ENCODE results near the gene FBN1.
A peak's percentile ranks its signal among the peaks of the same experiment; 100 is the strongest.

FBN1 gene

DNA sequence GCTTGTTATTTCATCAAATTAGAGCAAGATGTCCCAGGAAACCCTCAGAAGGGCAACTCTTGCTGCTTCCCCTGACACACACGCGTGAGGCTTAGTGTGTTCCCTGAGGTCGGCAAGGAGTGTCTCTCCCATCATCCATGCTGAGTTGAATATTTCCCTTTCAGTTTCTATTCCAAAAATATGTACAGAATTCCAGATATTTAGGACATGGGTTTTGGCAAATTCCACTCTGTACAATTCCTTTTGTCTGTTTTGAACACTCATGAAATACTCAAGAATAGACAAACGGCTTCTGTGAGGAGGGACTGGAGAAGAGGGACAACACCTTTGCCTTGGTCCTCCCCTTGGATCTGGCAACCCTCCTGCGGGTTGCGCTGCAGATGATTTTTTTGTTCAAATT is 176.2 kb downstream of the FBN1 start:
- DNase-seq (ENCODE audit: low spot score), result no peak

DNA sequence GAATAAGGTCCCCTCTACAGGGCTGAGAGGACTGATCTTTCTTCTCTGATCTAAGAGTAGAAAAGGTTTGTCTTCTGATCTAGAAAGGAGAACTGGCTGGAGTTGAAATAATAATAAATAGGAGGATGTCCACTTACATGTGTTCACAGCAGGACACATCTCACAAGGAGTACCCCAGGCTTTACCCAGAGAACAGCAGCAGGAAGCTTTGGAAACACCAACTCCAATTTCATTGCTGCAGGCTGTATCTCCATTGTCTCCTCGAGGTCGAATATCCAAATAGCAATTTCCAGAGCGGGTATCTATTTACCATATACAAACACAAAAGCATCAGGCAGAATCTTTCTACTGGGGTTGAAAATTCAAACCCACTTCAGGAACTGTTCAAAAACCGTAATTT is 177.7 kb downstream of the FBN1 start:
- DNase-seq (ENCODE audit: low spot score), result no peak

- no peak for DNase-seq (ENCODE audit: low spot score)
These were observed 178.7 kb downstream of the FBN1 start for GRCh38 chr15:48466820-48467219.

DNA sequence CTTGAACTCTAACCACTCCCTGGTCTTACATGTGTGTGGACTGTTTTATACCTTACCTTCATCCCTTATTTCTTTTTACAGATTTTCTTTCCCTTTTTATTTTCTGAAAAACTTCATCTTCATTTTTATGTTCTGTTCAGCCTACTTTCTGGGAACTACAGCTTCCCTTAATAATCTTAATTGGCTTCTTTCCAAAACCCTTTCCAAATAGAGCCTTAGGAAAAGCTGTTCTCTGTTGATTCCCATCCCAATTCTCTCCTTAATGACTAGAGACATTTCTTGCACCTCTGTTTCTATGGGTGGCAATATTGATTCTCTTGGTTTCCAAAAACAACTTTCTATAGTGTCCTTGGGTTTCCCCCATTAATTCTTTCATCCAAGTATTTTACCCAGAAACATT is 179.4 kb downstream of the FBN1 start:
- DNase-seq (ENCODE audit: low spot score), result no peak

- no peak for DNase-seq (ENCODE audit: low spot score)
These were observed 180.1 kb downstream of the FBN1 start for GRCh38 chr15:48465410-48465809.

DNA sequence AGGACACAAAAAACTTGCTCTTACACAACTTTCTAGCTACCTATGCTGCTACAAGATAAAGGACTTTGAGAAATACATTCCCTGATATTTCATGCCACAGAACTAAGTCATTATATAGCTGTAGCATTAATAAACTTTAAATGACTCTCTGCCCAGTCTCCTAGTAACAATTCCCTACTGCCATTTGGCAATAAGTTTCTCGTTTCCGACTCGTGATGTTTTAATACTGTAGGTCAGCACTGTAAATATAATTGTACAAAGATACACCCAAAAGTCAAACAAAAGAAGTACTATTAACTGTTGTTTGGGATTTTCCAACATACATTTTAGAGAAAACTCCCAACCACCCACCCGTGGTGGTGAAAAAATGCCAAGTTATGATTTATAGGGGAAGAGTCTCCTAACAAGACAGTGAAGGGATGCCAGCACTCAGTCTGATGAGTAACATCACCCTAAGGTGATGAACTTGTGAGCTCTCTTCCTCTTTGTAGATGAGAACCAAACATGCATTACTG is 182.1 kb downstream of the FBN1 start:
- DNase-seq (ENCODE audit: low spot score), result no peak

- no peak for DNase-seq (ENCODE audit: low spot score)
These were observed 182.8 kb downstream of the FBN1 start for GRCh38 chr15:48462688-48463087.

- DNase-seq (ENCODE audit: low spot score), result no peak
These were observed 185.7 kb downstream of the FBN1 start for GRCh38 chr15:48459571-48460442.

DNA sequence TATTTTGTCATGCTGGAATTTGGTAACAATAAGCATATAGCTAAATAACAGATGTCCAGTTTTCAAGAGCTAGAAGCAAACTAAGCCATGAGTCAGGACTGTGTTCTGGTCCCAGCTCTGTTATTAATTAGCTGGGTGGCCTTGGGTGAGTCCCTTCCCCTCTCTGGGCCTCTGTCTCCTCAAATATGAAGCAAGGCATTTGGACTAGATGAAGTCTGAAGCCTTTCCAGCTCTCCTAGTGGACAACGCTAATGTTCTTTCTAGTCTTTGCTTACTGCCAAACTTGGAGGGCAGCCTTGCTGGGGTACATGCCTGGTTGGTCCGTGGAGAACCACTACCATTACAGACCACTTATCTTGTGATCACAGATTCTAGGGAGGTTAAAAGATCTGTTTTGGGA is 186.6 kb downstream of the FBN1 start:
- no peak for DNase-seq (ENCODE audit: low spot score)

GRCh38 chr15:48456134-48456533 is 189.4 kb downstream of the FBN1 start:
- DNase-seq (ENCODE audit: low spot score), result no peak

DNA sequence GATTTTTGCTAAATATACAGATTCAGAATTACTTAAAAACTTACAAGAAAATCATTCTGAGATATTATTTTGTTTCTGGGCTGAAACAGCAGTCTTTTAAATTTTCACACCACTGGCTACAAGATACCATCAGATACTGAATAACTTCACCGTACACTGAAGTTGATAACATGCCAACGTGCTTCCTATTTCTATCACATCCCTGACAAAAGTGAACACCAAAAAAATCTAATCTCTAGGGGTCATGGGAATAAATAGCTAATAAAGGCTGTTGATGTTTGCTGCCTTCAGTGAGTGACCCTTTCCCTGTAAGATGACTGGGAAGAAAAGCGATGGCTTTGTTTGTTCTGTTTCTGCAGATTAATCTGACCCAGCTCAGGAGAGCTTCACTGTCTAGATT is 193.8 kb downstream of the FBN1 start:
- DNase-seq (ENCODE audit: low spot score), result no peak

GRCh38 chr15:48451241-48451640 is 194.3 kb downstream of the FBN1 start:
- no peak for DNase-seq (ENCODE audit: low spot score)

DNA sequence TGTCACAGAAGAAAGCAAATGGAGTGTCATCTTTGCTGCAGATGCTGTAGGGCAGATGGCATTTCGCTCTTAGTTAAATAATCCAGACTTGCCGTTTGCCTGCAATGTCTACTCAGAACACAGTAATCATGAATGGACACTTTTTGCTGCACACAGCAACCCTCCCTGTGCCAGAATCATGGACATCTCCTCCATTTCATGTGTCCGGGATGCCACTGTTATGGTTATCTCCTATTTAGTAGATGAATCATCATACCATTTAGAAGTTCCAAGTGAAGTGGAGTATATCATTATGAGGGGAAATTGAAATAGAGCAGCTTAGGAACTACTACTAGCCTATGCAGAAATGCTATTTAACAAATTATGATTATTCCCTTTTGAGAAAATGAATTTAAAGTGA is 195.8 kb downstream of the FBN1 start:
- no peak for DNase-seq (ENCODE audit: low spot score)

DNA sequence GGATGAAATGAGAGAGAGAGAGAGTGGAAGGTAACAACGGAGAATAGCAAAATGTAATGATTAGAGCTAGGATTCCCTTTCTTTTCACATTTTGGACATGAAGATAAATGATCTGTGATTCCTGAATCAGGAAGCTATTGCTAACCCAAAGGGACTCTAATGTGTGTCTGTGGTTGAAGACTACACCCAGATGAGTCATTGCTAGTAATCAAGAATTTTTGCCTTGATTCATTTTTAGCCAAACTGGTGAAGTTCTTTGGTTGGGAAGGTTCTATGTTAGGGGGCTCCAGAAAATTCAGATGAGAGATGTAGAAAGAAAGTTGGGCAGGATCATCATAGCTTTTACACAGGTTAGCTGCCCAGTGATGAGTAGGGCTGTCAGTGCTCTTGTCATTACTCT is 197.9 kb downstream of the FBN1 start:
- peak; percentile 6 for DNase-seq (ENCODE audit: low spot score)

- DNase-seq (ENCODE audit: low spot score), result no peak
These were observed 198.5 kb downstream of the FBN1 start for GRCh38 chr15:48447058-48447457.

DNA sequence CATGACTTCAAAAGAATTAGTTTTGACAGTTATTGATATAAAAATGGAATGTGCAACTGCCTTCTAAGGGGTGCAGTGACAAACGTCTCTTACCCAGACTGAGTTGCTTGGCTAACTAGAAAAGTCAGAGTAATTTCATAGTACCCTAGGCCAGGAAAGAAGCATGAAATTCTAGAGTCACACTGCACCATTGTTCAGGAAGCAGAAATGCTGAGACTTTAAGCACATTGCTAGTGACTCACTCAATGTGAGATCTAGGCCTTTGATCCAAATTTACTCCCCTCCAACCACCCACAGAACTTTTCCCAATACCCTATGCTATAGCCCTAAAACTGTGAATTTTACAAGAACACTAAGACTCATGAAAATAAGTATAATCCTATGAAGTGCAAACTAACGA is 203.5 kb downstream of the FBN1 start:
- DNase-seq (ENCODE audit: low spot score), result no peak

DNA sequence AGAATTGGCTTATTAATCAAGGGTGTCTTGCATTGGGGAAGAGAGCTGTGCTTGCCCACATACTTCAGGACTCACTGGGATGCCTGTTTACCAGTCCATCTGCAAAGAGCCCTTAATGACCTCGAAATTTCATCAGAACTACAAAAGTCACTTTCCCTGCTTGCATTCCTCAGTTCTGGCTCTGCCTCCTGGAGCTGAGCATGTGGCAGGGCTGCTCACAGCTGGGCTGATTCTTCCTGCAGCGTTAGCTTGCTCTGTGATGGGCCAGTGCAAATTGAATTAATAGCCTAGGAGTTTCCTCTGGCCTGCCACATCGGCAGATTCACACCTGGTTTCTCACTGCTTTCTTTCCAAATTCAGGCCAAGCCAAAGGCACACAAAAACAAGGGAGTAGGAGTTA is 205.4 kb downstream of the FBN1 start:
- DNase-seq (ENCODE audit: low spot score), result no peak

DNA sequence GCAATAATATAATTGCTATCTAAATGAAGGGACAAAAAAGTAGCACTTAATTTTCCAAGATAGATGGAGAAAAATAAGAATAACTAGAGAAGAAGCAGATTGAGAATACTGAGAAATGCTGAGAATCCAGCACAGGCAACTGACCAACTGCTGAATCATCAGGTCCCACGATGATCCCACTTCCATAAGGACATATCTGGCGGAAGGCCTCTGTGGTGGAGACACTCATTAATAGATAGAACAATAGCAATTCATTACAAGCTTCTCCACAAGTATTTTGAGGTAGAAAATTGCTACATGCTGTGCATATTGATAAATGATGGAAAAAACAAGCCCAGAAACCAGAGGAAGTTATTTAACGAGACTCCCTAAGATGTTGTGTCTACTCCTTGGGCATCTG is 208.3 kb downstream of the FBN1 start:
- DNase-seq (ENCODE audit: low spot score), result no peak

GRCh38 chr15:48435321-48435720 is 210.2 kb downstream of the FBN1 start:
- DNase-seq (ENCODE audit: low spot score), result no peak

DNA sequence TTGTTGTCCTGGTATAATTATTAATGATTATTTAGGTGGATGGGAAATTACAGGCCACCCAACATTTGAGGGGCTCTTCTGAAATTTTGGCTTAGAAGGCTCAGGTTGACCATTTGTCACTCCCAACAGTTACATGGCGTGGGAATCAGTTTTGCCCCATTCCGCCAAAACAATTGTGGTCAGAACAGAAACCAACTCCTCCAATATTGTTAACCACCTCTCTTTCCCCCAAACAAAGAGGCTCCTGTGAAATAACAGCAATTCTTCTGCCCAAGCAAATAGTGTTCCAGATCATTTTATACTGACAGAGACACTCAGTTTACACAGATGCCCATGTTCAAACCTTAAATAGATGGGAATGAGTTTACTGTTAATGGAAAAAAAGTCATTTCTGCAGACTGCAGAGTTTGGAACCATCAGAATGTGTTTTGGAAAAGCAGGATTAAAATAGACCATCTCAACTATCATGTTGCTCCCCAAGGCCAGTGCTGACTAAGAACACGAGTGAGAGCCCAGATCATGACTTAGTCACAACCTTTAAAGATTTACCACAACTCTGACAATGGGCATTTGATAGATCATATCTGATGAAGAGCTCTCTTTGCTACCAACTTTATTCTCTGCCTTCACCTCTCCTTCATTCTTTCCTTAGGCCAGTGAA is 212.2 kb downstream of the FBN1 start:
- no peak for DNase-seq (ENCODE audit: low spot score)

DNA sequence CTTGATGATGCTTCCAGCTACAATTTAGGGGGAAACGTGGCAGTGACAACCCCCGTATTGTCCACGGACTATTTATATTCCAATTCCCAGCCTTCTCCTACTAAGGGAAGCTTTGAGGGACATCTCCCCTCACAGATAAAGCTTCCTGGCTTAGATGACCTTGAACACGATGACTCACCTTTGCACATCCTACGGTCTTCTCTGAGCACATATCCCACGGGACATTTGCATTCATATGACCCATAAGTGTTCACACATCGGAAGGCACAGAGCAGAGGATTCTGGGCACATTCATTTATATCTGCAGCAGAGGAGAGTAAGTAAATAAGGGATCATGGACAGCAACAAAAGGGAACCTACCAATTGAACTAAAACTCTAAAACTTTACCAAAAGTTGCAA is 212.8 kb downstream of the FBN1 start:
- DNase-seq (ENCODE audit: low spot score), result no peak

- no peak for DNase-seq (ENCODE audit: low spot score)
These were observed 217.5 kb downstream of the FBN1 start for GRCh38 chr15:48427960-48428547.

DNA sequence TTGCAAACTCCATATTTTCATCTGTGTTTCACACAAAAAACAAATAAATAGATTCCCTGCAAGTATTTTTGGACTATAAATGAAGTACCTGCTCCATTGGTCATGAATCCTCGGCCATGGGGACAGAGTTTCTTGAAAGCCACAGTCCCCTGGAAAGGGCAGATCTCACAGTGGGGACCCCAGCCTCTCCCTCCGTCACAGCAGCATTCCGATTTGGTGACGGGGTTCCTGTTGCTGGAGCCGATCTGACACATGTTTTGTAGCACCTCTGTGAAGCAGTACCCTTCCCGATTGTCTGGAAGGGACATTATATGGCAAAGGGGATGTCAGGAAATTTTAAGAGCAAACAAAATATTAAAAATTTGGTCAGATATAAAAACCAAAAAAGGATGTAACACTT is 218.0 kb downstream of the FBN1 start:
- DNase-seq (ENCODE audit: low spot score), result no peak

All from SW480 (cell line).